PC-9 (cell line): ENCODE results near the gene WDR72. TPM values are rescaled to one million over a fixed set of nuclear protein-coding genes. Genes with fewer than 3 reads are reported as not detected.

ENCODE experiments used
- BruUV-seq: library from RNA; stranded (reverse); fragments of 400-500 nt; replicated peaks from 2 replicates; lab custom pipeline; 2021; lab: Mats Ljungman, UMichigan
- CTCF ChIA-PET: fragments of 300-600 bp; sonication (Branson Sonifier 250); formaldehyde crosslinking; loops from one replicate; lab custom pipeline; 2022; ENCODE audit warnings: antibody characterized with exemption; lab: Charles Lee
- POLR2A ChIA-PET: fragments of 300-600 bp; sonication (Branson Sonifier 250); formaldehyde crosslinking; loops from one replicate; lab custom pipeline; 2022; ENCODE audit warnings: antibody characterized with exemption; ENCODE audit not compliant: unreplicated experiment; lab: Charles Lee
- DNase-seq, 2 experiments: peaks; one replicate each; pipeline versions ENCODE4 v3.0.0 to v3.0.0-alpha.2; 2015 to 2022; ENCODE audit warnings: mixed read lengths in 1 of 2
- H2AFZ ChIP-seq: fragments of 200-600 bp; sonication (generic); 2 replicates; pipeline ENCODE4 v1.8.1; 2017; ENCODE audit warnings: antibody characterized with exemption
- H3F3A ChIP-seq: fragments of 200-600 bp; sonication (generic); 2 replicates; pipeline ENCODE4 v1.8.1; 2017; ENCODE audit warnings: antibody characterized with exemption, mild to moderate bottlenecking, low read depth; ENCODE audit not compliant: insufficient read depth
- H3K27ac ChIP-seq: fragments of 200-600 bp; sonication (generic); 2 replicates; pipeline ENCODE4 v1.6.1; 2016; ENCODE audit warnings: mixed run types
- H3K27me3 ChIP-seq: fragments of 200-600 bp; sonication (generic); 2 replicates; pipeline ENCODE4 v1.6.1; 2016; ENCODE audit warnings: low read depth, mixed run types; ENCODE audit not compliant: insufficient read depth
- H3K36me3 ChIP-seq: fragments of 200-600 bp; sonication (generic); 2 replicates; pipeline ENCODE4 v1.6.1; 2016; ENCODE audit warnings: low read depth, mixed run types
- H3K4me1 ChIP-seq: fragments of 200-600 bp; sonication (generic); replicated peaks from 2 replicates; pipeline ENCODE4 v1.6.1; 2016; ENCODE audit warnings: mixed run types; ENCODE audit not compliant: insufficient read depth
- H3K4me2 ChIP-seq: fragments of 200-600 bp; sonication (generic); 2 replicates; pipeline ENCODE4 v1.6.1; 2017; ENCODE audit warnings: mixed run types
- H3K4me3 ChIP-seq: fragments of 200-600 bp; sonication (generic); 2 replicates; pipeline ENCODE4 v1.6.1; 2016; ENCODE audit warnings: mixed run types
- H3K79me2 ChIP-seq: fragments of 200-600 bp; sonication (generic); 2 replicates; pipeline ENCODE4 v1.6.1; 2017; ENCODE audit warnings: low read depth, mixed run types
- H3K9me2 ChIP-seq: fragments of 200-600 bp; sonication (generic); 2 replicates; pipeline ENCODE4 v1.8.1; 2017; ENCODE audit warnings: mild to moderate bottlenecking; ENCODE audit not compliant: insufficient read depth
- H3K9me3 ChIP-seq: fragments of 200-600 bp; sonication (generic); 2 replicates; pipeline ENCODE4 v1.8.1; 2016; ENCODE audit warnings: low read depth; ENCODE audit not compliant: insufficient read depth
- H4K20me1 ChIP-seq: fragments of 200-600 bp; sonication (generic); 2 replicates; pipeline ENCODE4 v1.8.1; 2017; ENCODE audit not compliant: insufficient read depth
- CTCF ChIP-seq: fragments of 200-600 bp; sonication (generic); conservative IDR thresholded peaks from 2 replicates; pipeline ENCODE4 v1.6.1; 2017; ENCODE audit warnings: mixed run types, antibody characterized with exemption, mild to moderate bottlenecking, moderate library complexity
- EZH2 ChIP-seq: fragments of 200-600 bp; sonication (generic); IDR thresholded peaks from 2 replicates; pipeline ENCODE4 v1.8.0; 2017; ENCODE audit warnings: antibody characterized with exemption, low read depth
- intact Hi-C: fragments of 100-400 bp; cut with micrococcal nuclease; formaldehyde crosslinking; loops from one replicate; pipeline ENCODE4 v1.10.0; 2022; ENCODE audit not compliant: unreplicated experiment
- total RNA-seq: library from RNA; stranded (reverse); gene quantifications from 2 replicates; pipeline ENCODE4 v1.2.3, GENCODE V29; 2021

Gene WDR72
- total RNA-seq, 1 experiment from 2014 or later: 1.9 TPM

- Histone ChIP-seq H3K27ac (no peak overlapping the region), H3K9me2 (no peaks in the 10 kb centered on the region), H4K20me1 (no peaks in the 10 kb centered on the region), H3K9me3 (no peaks in the 10 kb centered on the region), H3K4me1 (no peaks in the 10 kb centered on the region), H3F3A (no peaks in the 10 kb centered on the region), H3K4me2 (no peak overlapping the region), H3K79me2 (no peaks in the 10 kb centered on the region), H3K27me3 (no peaks in the 10 kb centered on the region), H3K36me3 (no peaks in the 10 kb centered on the region), H2AFZ (no peak overlapping the region), H3K4me3 (no peak overlapping the region)
- intact Hi-C loops: no loop called here
- TF ChIP-seq EZH2: no peak
- TF ChIP-seq CTCF: no peak
- POLR2A ChIA-PET: no interaction called here
- no TSS peak for BruUV-seq
- no peak for DNase-seq
- CTCF ChIA-PET: no interaction called here
Measured at GRCh38 chr15:53513431-53513830, 246.0 kb downstream of the WDR72 start.

DNA sequence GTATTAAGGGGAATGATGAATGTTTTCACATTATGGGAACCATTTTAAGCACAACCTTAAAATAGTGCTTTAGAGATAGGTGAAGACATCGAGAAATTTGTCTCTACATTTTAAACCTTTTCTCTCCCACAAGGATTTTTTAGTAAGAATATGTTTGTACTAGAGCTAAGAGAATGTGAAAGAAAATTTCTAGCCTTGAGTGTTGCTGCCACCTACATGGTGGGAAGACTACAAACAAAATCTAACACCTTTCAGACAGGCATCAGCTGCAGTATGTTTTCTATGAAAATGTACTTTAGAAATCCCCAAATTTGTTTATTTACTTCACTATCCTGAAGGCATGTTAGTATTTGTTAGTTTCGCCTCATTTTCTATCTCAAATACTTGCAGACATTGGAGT, 247.4 kb downstream of the WDR72 start:
- Histone ChIP-seq H3K9me3 (no peaks in the 10 kb centered on the region), H3K4me1 (no peaks in the 10 kb centered on the region), H3K4me3 (no peak overlapping the region), H4K20me1 (no peaks in the 10 kb centered on the region), H3K36me3 (no peaks in the 10 kb centered on the region), H2AFZ (no peak overlapping the region), H3K9me2 (no peaks in the 10 kb centered on the region), H3K27me3 (no peaks in the 10 kb centered on the region), H3F3A (no peaks in the 10 kb centered on the region), H3K4me2 (no peak overlapping the region), H3K27ac (no peak overlapping the region), H3K79me2 (no peaks in the 10 kb centered on the region)
- BruUV-seq: no TSS peak
- DNase-seq: no peak
- ChIA-PET POLR2A (no interaction called here), CTCF (no interaction called here)
- intact Hi-C loops: no loop called here
- TF ChIP-seq CTCF (no peak), EZH2 (no peak)

DNA sequence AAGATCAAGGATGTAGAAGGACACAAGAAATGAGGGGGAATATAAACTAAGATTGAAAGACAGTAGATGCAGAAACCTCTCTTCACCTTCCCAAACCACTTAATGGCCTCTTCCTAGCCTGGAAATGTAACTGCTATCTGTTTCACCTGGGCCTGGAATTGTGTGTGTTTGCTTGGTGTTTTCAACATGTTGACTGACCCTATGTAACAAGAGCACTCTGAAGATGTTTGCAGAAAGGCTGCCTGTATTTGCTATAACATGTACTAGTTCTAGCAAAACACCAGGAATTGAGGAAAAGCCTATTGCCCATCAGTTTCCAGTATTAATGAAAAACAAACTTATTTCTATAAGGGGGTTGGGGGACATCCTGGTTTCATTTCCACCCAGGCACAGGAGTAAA, 248.3 kb downstream of the WDR72 start:
- CTCF ChIA-PET: no interaction called here
- TF ChIP-seq EZH2 (no peak), CTCF (no peak)

More for the DNA sequence above, 248.3 kb downstream of the WDR72 start:
- DNase-seq: no peak
- Histone ChIP-seq H3K79me2 (no peaks in the 10 kb centered on the region), H3F3A (no peaks in the 10 kb centered on the region), H3K4me2 (no peak overlapping the region), H3K27me3 (no peaks in the 10 kb centered on the region), H3K27ac (no peak overlapping the region), H3K4me1 (no peaks in the 10 kb centered on the region), H3K9me3 (no peaks in the 10 kb centered on the region), H3K4me3 (no peak overlapping the region), H3K36me3 (no peaks in the 10 kb centered on the region), H4K20me1 (no peaks in the 10 kb centered on the region), H2AFZ (no peak overlapping the region), H3K9me2 (no peaks in the 10 kb centered on the region)
- intact Hi-C loops: no loop called here
- BruUV-seq: no TSS peak
- POLR2A ChIA-PET: no interaction called here
